Neural crest cell (in vitro differentiated cells): ENCODE results near the gene SSR1. TPM values are rescaled to one million over a fixed set of nuclear protein-coding genes. Genes with fewer than 3 reads are reported as not detected.
"Not testable (repeated sequence)": the region's sequence is repeated elsewhere in the genome, so short reads cannot be mapped to it uniquely, and the experiment has no call there.

ENCODE experiments used
- DNase-seq: peaks from one replicate; pipeline ENCODE4 v3.0.0; 2021; ENCODE audit warnings: low read depth, mixed read lengths, low spot score
- H3K27ac Mint-ChIP-seq: one replicate; pipeline ENCODE4 v1.8.0; 2021; ENCODE audit warnings: mild to moderate bottlenecking, mixed read lengths; ENCODE audit not compliant: unreplicated experiment
- H3K27me3 Mint-ChIP-seq: 2 replicates; pipeline ENCODE4 v1.8.0; 2021; ENCODE audit warnings: low read depth, mild to moderate bottlenecking, mixed read lengths
- H3K36me3 Mint-ChIP-seq: 2 replicates; pipeline ENCODE4 v1.8.0; 2021; ENCODE audit warnings: low read depth, mild to moderate bottlenecking, mixed read lengths
- H3K4me1 Mint-ChIP-seq: 2 replicates; pipeline ENCODE4 v1.8.0; 2021; ENCODE audit warnings: mixed read lengths
- H3K4me3 Mint-ChIP-seq: one replicate; pipeline ENCODE4 v1.8.0; 2021; ENCODE audit warnings: mild to moderate bottlenecking, mixed read lengths
- H3K9me3 Mint-ChIP-seq: 2 replicates; pipeline ENCODE4 v1.8.0; 2021; ENCODE audit warnings: mixed read lengths
- total RNA-seq: library from RNA; stranded (reverse); gene quantifications from 2 replicates; pipeline ENCODE4 v1.2.1, GENCODE V29; 2021
- TF ChIP-seq, protein P1 (sequence below): fragments of 200-600 bp; sonication (generic); conservative IDR thresholded peaks from 2 replicates; pipeline ENCODE4 v1.5.0; 2021; ENCODE audit warnings: antibody characterized with exemption, mild to moderate bottlenecking

The SSR1 gene
- total RNA-seq, 1 donor from 2014 or later = 110 TPM

DNA sequence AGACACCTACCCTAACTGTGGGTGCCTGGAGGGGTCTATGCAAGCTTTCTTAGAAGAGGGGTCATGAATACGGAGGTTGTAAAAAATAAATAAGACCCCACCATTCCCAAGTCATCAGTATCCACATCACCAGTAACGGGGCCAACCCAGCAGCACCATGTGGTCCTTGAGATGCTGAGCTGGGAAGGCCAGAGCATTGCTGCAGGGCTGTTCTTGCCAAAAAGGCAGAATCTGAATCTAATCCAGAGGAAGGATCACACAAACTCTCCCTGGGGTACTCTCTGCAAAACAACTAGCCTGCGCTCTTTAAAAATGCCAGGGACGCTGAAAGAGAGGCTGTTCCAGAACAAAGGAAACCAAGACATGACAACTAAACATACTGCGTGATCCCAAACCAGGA lies 43.2 kb downstream of the SSR1 start:
- DNase-seq = no peak
- Mint-ChIP-seq H3K36me3 (peaks cover 4% of the 10 kb centered on the region), H3K27me3 (no peaks in the 10 kb centered on the region), H3K9me3 (no peaks in the 10 kb centered on the region), H3K27ac (no peak overlapping the region), H3K4me3 (no peak overlapping the region), H3K4me1 (no peaks in the 10 kb centered on the region)
- TF ChIP-seq, protein P1, sequence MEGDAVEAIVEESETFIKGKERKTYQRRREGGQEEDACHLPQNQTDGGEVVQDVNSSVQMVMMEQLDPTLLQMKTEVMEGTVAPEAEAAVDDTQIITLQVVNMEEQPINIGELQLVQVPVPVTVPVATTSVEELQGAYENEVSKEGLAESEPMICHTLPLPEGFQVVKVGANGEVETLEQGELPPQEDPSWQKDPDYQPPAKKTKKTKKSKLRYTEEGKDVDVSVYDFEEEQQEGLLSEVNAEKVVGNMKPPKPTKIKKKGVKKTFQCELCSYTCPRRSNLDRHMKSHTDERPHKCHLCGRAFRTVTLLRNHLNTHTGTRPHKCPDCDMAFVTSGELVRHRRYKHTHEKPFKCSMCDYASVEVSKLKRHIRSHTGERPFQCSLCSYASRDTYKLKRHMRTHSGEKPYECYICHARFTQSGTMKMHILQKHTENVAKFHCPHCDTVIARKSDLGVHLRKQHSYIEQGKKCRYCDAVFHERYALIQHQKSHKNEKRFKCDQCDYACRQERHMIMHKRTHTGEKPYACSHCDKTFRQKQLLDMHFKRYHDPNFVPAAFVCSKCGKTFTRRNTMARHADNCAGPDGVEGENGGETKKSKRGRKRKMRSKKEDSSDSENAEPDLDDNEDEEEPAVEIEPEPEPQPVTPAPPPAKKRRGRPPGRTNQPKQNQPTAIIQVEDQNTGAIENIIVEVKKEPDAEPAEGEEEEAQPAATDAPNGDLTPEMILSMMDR = no peak

- no peak for DNase-seq
- no peak overlapping the region for H3K27ac Mint-ChIP-seq
- no peak overlapping the region for H3K4me3 Mint-ChIP-seq
- no peaks in the 10 kb centered on the region for H3K9me3 Mint-ChIP-seq
- TF ChIP-seq, protein P1 = no peak
- H3K4me1 Mint-ChIP-seq = no peaks in the 10 kb centered on the region
- peaks cover 4% of the 10 kb centered on the region for H3K36me3 Mint-ChIP-seq
- H3K27me3 Mint-ChIP-seq = no peaks in the 10 kb centered on the region
These were observed 44.0 kb downstream of the SSR1 start for GRCh38 chr6:7268816-7269555.

- no peak overlapping the region for H3K27ac Mint-ChIP-seq
- H3K36me3 Mint-ChIP-seq = peaks cover 4% of the 10 kb centered on the region
- no peak for DNase-seq
- H3K9me3 Mint-ChIP-seq = no peaks in the 10 kb centered on the region
- no peak overlapping the region for H3K4me3 Mint-ChIP-seq
- no peaks in the 10 kb centered on the region for H3K27me3 Mint-ChIP-seq
- TF ChIP-seq, protein P1 = no peak
- no peaks in the 10 kb centered on the region for H3K4me1 Mint-ChIP-seq
These were observed 44.6 kb downstream of the SSR1 start for GRCh38 chr6:7268362-7268761.

GRCh38 chr6:7267466-7268091 lies 45.4 kb downstream of the SSR1 start:
- H3K4me1 Mint-ChIP-seq = no peaks in the 10 kb centered on the region
- H3K36me3 Mint-ChIP-seq = peaks cover 4% of the 10 kb centered on the region
- no peaks in the 10 kb centered on the region for H3K9me3 Mint-ChIP-seq
- no peaks in the 10 kb centered on the region for H3K27me3 Mint-ChIP-seq
- TF ChIP-seq, protein P1 = no peak
- no peak for DNase-seq
- no peak overlapping the region for H3K4me3 Mint-ChIP-seq
- no peak overlapping the region for H3K27ac Mint-ChIP-seq

DNA sequence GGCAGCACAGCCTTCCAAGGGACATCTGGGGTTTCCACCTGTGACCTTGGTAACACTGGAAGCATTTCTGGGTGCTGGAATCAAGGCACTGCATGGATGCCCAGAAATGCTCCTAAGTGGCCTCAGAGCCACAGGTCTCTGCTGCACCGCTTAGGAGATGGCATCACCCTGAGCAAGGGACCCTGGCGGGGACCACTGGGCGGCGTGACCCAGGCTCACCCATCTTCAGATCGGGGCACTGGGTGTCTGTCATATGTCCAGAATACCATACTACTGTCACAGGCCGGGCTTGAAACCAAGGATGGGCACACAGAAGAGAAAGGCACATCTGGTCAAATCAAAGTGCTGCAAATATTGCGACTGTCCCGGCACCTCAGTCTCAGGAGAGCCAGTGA lies 45.9 kb downstream of the SSR1 start:
- DNase-seq = no peak
- Mint-ChIP-seq H3K36me3 (peaks cover 4% of the 10 kb centered on the region), H3K9me3 (no peaks in the 10 kb centered on the region), H3K27ac (no peak overlapping the region), H3K4me1 (peaks cover 4% of the 10 kb centered on the region), H3K4me3 (no peak overlapping the region), H3K27me3 (no peaks in the 10 kb centered on the region)
- TF ChIP-seq, protein P1 = no peak

DNA sequence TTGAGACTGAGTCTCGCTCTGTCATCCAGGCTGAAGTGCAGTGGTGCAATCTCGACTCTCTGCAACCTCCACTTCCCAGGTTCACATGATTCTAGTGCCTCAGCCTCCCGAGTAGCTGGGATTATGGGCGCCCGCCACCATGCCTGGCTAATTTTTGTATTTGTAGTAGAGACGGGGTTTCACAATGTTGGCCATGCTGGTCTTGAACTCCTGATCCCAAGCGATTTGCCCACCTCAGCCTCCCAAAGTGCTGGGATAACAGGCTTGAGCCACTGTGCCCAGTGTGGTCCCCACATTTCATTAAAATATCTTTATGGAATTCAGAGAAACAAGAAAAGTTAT lies 47.6 kb downstream of the SSR1 start:
- not testable (repeated sequence) for H3K9me3 Mint-ChIP-seq, H3K27me3 Mint-ChIP-seq, DNase-seq, H3K27ac Mint-ChIP-seq, H3K4me3 Mint-ChIP-seq, H3K36me3 Mint-ChIP-seq
- peaks cover 19% of the 10 kb centered on the region for H3K4me1 Mint-ChIP-seq
